WI38 (cell line): ENCODE measurements around the gene NUP50.

Experiments
- H3K4me3 ChIP-seq: 2 replicates; pipeline ENCODE4 v1.5.1; 2011; ENCODE audit warnings: low read depth, mild to moderate bottlenecking, control low read depth, low read length
- TF ChIP-seq, protein P1 (sequence below): IDR thresholded peaks from 2 replicates; pipeline ENCODE4 v1.5.1; 2012; ENCODE audit warnings: low read depth, mild to moderate bottlenecking, control low read depth, low read length

The NUP50 gene

DNA sequence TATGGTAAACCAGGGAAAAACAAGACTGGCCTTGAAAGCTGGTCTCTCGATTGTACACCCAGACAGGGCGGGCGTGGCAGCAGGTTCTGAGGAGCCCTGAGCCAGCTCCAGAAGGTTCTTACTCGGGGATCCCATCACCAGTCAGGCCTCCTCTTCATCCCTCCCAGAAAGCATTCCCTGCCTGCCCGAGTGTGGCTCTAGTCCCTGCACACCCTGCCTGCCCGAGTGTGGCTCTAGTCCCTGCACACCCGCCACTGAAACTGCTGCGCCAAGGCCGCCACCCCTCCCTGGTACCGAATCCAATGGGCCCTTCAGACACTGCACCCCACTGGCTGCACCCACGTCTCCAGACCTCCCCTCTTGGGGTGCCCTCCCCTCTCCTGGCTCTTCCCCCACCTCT lies 46.9 kb downstream of the NUP50 start:
- H3K4me3 ChIP-seq: no peak overlapping the region
- TF ChIP-seq, protein P1, sequence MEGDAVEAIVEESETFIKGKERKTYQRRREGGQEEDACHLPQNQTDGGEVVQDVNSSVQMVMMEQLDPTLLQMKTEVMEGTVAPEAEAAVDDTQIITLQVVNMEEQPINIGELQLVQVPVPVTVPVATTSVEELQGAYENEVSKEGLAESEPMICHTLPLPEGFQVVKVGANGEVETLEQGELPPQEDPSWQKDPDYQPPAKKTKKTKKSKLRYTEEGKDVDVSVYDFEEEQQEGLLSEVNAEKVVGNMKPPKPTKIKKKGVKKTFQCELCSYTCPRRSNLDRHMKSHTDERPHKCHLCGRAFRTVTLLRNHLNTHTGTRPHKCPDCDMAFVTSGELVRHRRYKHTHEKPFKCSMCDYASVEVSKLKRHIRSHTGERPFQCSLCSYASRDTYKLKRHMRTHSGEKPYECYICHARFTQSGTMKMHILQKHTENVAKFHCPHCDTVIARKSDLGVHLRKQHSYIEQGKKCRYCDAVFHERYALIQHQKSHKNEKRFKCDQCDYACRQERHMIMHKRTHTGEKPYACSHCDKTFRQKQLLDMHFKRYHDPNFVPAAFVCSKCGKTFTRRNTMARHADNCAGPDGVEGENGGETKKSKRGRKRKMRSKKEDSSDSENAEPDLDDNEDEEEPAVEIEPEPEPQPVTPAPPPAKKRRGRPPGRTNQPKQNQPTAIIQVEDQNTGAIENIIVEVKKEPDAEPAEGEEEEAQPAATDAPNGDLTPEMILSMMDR: no peak

DNA sequence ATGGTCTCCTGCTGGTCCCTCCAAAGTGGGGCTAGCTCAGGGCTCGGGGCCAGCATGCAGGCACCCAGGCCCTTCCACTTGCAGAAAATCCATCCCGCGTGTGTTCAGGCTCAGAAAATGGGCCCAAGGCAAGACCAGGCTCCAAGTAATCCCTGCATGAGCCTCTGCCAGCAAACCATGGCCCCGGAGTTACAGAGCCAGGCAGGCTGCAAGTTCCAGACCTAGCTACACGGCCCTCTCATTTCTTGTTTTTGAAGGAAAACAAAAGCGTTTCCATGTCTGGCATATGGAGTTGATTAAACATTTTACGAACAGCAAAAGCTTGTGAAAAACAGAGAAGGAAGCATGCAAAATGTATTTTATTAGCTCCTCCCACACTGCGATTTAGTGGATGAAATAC lies 47.3 kb downstream of the NUP50 start:
- H3K4me3 ChIP-seq: no peak overlapping the region
- TF ChIP-seq, protein P1: no peak

DNA sequence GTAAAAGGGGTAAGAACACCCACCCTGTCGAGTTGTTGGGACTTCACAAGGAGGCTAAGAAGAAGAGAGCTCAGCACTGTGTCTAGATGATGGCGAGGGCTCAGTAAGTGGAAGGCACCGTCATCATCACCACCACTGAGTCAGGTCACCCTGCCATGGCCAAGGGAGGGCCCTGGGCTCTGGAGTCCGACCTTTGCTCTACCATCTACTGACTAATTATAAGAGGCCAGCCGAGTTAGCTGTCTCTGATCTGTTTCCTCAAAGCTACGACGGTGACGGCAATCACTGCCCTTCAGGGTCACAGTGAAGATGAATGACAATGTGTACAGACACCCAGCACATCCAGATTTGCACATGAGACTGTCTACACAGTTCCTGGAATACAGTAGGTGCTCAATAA lies 47.7 kb downstream of the NUP50 start:
- TF ChIP-seq, protein P1: no peak
- peak overlapping the region; percentile 38 for H3K4me3 ChIP-seq

DNA sequence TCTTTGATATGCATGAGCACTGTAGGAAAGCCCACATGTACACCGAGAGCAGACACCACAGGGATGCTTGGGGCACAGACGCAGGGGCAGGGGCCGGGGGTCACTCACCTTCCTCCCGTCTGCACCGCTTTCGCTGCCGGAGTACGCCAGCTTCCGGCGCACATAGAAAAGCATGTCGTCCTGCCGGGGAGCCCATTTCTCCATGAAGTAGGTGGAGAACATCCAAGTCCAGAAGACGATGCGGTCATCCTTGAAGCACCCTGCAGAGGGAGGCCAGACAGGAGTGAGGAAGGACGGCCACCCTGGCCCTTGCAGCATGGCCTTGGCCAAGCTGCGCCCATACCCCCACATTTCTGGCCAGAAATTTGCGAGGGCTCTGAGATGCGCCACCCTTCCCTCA lies 48.1 kb downstream of the NUP50 start:
- TF ChIP-seq, protein P1: no peak
- H3K4me3 ChIP-seq: peak overlapping the region; percentile 38

DNA sequence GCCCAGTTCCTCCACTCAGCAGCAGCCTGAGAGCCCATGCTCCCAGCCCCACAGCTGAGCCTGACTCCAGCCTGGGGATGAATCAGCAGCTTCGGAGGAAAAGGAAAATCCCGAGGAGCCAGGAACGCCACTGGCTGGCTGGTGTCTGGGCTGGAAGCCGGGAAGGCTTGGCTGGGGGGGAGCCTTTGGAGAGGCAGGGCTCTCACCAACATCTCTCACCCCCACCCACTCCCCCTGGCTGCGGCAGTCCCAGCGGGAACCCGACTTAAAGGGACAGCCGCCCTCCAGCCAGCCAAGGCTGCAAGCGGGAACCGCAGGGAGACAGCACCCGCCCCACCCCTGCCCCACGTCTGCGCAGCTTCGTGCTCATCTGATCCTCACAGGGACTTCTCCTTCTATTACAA lies 48.6 kb downstream of the NUP50 start:
- TF ChIP-seq, protein P1: no peak
- peak overlapping the region; percentile 38 for H3K4me3 ChIP-seq

DNA sequence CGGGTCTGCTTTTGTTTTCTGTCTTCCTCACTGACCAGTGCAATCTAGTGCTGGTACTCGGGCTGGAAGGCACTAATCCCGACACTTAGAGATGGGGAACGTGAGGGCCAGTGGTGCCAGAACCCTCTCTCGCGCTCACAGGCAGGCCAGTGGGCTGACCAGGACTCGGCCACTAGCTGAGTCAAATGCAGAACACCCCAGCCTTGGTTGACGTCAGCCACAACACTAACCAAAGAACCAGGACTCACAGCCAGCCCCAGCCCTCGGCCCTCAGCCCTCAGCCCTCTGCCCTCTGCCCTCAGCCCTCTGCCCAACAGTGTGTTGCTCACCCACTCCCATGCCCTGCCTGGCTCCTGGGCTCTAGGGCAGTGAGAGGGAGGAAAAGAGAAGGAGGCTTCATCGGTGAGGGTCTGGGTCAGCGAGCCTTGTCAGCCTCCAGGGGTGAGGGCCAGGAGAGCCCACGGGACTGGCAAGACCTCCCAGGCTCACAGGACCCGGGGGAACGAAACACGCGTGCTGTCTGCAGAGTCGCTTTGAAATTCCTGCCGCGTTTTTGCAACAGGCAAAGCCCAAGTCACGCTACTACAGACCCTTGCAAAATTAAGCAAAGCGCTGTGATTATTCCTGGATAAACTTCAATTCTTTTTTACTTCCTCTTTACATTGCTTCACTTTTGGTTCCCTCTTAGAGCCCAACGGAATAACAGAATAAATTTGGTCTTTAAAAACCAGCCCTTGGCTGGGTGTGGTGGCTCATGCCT lies 49.4 kb downstream of the NUP50 start:
- H3K4me3 ChIP-seq: peak overlapping the region; percentile 38

More for the DNA sequence above, 49.4 kb downstream of the NUP50 start:
- TF ChIP-seq, protein P1: no peak
